PC-9 (cell line): ENCODE results near the gene CD36. TPM values are rescaled to one million over a fixed set of nuclear protein-coding genes. Genes with fewer than 3 reads are reported as not detected.

Experiments
- BruUV-seq: library from RNA; stranded (reverse); fragments of 400-500 nt; replicated peaks from 2 replicates; lab custom pipeline; 2021; lab: Mats Ljungman, UMichigan
- CTCF ChIA-PET: fragments of 300-600 bp; sonication (Branson Sonifier 250); formaldehyde crosslinking; loops from one replicate; lab custom pipeline; 2022; ENCODE audit warnings: antibody characterized with exemption; lab: Charles Lee
- POLR2A ChIA-PET: fragments of 300-600 bp; sonication (Branson Sonifier 250); formaldehyde crosslinking; loops from one replicate; lab custom pipeline; 2022; ENCODE audit warnings: antibody characterized with exemption; ENCODE audit not compliant: unreplicated experiment; lab: Charles Lee
- DNase-seq, 2 experiments: peaks; one replicate each; pipeline versions ENCODE4 v3.0.0 to v3.0.0-alpha.2; 2015 to 2022; ENCODE audit warnings: mixed read lengths in 1 of 2
- H2AFZ ChIP-seq: fragments of 200-600 bp; sonication (generic); 2 replicates; pipeline ENCODE4 v1.8.1; 2017; ENCODE audit warnings: antibody characterized with exemption
- H3F3A ChIP-seq: fragments of 200-600 bp; sonication (generic); 2 replicates; pipeline ENCODE4 v1.8.1; 2017; ENCODE audit warnings: antibody characterized with exemption, mild to moderate bottlenecking, low read depth; ENCODE audit not compliant: insufficient read depth
- H3K27ac ChIP-seq: fragments of 200-600 bp; sonication (generic); 2 replicates; pipeline ENCODE4 v1.6.1; 2016; ENCODE audit warnings: mixed run types
- H3K27me3 ChIP-seq: fragments of 200-600 bp; sonication (generic); 2 replicates; pipeline ENCODE4 v1.6.1; 2016; ENCODE audit warnings: low read depth, mixed run types; ENCODE audit not compliant: insufficient read depth
- H3K36me3 ChIP-seq: fragments of 200-600 bp; sonication (generic); 2 replicates; pipeline ENCODE4 v1.6.1; 2016; ENCODE audit warnings: low read depth, mixed run types
- H3K4me1 ChIP-seq: fragments of 200-600 bp; sonication (generic); replicated peaks from 2 replicates; pipeline ENCODE4 v1.6.1; 2016; ENCODE audit warnings: mixed run types; ENCODE audit not compliant: insufficient read depth
- H3K4me2 ChIP-seq: fragments of 200-600 bp; sonication (generic); 2 replicates; pipeline ENCODE4 v1.6.1; 2017; ENCODE audit warnings: mixed run types
- H3K4me3 ChIP-seq: fragments of 200-600 bp; sonication (generic); 2 replicates; pipeline ENCODE4 v1.6.1; 2016; ENCODE audit warnings: mixed run types
- H3K79me2 ChIP-seq: fragments of 200-600 bp; sonication (generic); 2 replicates; pipeline ENCODE4 v1.6.1; 2017; ENCODE audit warnings: low read depth, mixed run types
- H3K9me2 ChIP-seq: fragments of 200-600 bp; sonication (generic); 2 replicates; pipeline ENCODE4 v1.8.1; 2017; ENCODE audit warnings: mild to moderate bottlenecking; ENCODE audit not compliant: insufficient read depth
- H3K9me3 ChIP-seq: fragments of 200-600 bp; sonication (generic); 2 replicates; pipeline ENCODE4 v1.8.1; 2016; ENCODE audit warnings: low read depth; ENCODE audit not compliant: insufficient read depth
- H4K20me1 ChIP-seq: fragments of 200-600 bp; sonication (generic); 2 replicates; pipeline ENCODE4 v1.8.1; 2017; ENCODE audit not compliant: insufficient read depth
- CTCF ChIP-seq: fragments of 200-600 bp; sonication (generic); conservative IDR thresholded peaks from 2 replicates; pipeline ENCODE4 v1.6.1; 2017; ENCODE audit warnings: mixed run types, antibody characterized with exemption, mild to moderate bottlenecking, moderate library complexity
- EZH2 ChIP-seq: fragments of 200-600 bp; sonication (generic); IDR thresholded peaks from 2 replicates; pipeline ENCODE4 v1.8.0; 2017; ENCODE audit warnings: antibody characterized with exemption, low read depth
- intact Hi-C: fragments of 100-400 bp; cut with micrococcal nuclease; formaldehyde crosslinking; loops from one replicate; pipeline ENCODE4 v1.10.0; 2022; ENCODE audit not compliant: unreplicated experiment
- total RNA-seq: library from RNA; stranded (reverse); gene quantifications from 2 replicates; pipeline ENCODE4 v1.2.3, GENCODE V29; 2021

Gene CD36
- total RNA-seq, 1 experiment from 2014 or later, result 0.28 TPM

DNA sequence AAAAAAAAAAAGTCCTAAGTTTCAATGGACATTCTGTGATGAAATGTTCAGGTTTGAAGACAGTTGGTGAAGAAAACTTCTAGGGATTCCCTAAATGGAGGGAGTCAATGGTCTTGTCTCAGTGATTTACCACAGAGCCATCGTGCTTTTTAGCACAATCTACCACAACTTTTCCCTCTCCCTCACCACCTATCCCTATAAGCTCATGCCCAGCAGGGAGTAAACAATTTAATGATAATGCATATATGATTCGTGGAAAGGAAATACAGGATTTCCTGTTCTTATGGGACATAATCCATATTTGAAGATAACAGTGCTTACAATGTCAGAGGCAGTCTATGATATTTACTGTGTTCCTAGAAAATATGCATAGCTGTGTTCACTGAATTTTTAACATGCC, 38.4 kb upstream of the CD36 start:
- Histone ChIP-seq H3K4me3 (no peak overlapping the region), H3K9me3 (0 out of 2 replicates have a peak, but pooled peaks cover 5% of the 10 kb centered on the region), H3K27me3 (no peaks in the 10 kb centered on the region), H2AFZ (no peak overlapping the region; the same call in 1 of the 2 replicates), H3K36me3 (no peaks in the 10 kb centered on the region), H4K20me1 (no peaks in the 10 kb centered on the region), H3K79me2 (no peaks in the 10 kb centered on the region), H3K9me2 (peaks cover 5% of the 10 kb centered on the region; the same call in 1 of the 2 replicates), H3F3A (no peaks in the 10 kb centered on the region), H3K4me1 (no peaks in the 10 kb centered on the region), H3K27ac (no peak overlapping the region), H3K4me2 (no peak overlapping the region)
- ChIA-PET CTCF (no interaction called here), POLR2A (no interaction called here)
- no peak for TF ChIP-seq EZH2
- no peak for TF ChIP-seq CTCF
- no TSS peak for BruUV-seq
- no peak for DNase-seq
- intact Hi-C loops, result no loop called here

DNA sequence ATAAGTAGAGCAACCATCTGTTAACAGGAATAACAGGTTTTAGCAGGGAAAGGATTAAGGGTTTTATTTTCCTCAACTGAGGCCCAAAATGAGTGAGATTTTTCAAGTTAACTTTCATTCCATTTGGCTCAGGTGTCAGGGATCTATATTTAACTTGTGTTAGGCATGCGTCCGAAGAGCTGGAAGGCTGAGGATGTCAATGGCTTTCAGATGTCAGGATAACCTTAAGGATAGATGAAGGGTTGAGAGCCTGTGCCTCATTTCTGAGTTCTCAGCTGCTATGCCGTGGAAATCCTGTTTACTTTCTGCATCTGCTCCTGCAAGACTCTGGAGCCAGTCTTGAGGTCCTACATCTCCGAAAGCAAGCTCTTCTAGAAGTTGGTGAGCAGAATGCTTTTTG, 36.4 kb upstream of the CD36 start:
- no peak overlapping the region for H2AFZ ChIP-seq
- H3K9me2 ChIP-seq, result peaks cover 5% of the 10 kb centered on the region; the same call in 1 of the 2 replicates
- CTCF ChIA-PET, result no interaction called here
- DNase-seq, result no peak
- H3F3A ChIP-seq, result no peaks in the 10 kb centered on the region
- H3K79me2 ChIP-seq, result no peaks in the 10 kb centered on the region
- no peaks in the 10 kb centered on the region for H3K36me3 ChIP-seq
- H3K27ac ChIP-seq, result no peak overlapping the region
- POLR2A ChIA-PET, result interaction anchor here (0.6 kb wide), 1 partner anchor 10 kb away, joined by 3 read pairs; no protein-coding TSS in a partner anchor
- TF ChIP-seq CTCF, result no peak
- TF ChIP-seq EZH2, result no peak
- no peak overlapping the region for H3K4me3 ChIP-seq
- BruUV-seq, result no TSS peak
- H4K20me1 ChIP-seq, result no peaks in the 10 kb centered on the region
- no peaks in the 10 kb centered on the region for H3K27me3 ChIP-seq
- H3K9me3 ChIP-seq, result 0 out of 2 replicates have a peak, but pooled peaks cover 5% of the 10 kb centered on the region
- no peak overlapping the region for H3K4me2 ChIP-seq
- no peaks in the 10 kb centered on the region for H3K4me1 ChIP-seq
- intact Hi-C loops, result no loop called here

- no peak for TF ChIP-seq EZH2
- TF ChIP-seq CTCF, result no peak
- ChIA-PET POLR2A (no interaction called here), CTCF (no interaction called here)
Measured at GRCh38 chr7:80603940-80604339, 34.5 kb upstream of the CD36 start.

More at GRCh38 chr7:80603940-80604339, 34.5 kb upstream of the CD36 start:
- BruUV-seq, result no TSS peak
- Histone ChIP-seq H3K9me2 (peaks cover 5% of the 10 kb centered on the region; the same call in 1 of the 2 replicates), H3K4me1 (no peaks in the 10 kb centered on the region), H3K79me2 (no peaks in the 10 kb centered on the region), H3K4me2 (no peak overlapping the region), H2AFZ (no peak overlapping the region), H3K4me3 (no peak overlapping the region), H4K20me1 (no peaks in the 10 kb centered on the region), H3K27ac (no peak overlapping the region), H3K36me3 (no peaks in the 10 kb centered on the region), H3K9me3 (0 out of 2 replicates have a peak, but pooled peaks cover 5% of the 10 kb centered on the region), H3K27me3 (no peaks in the 10 kb centered on the region), H3F3A (no peaks in the 10 kb centered on the region)
- DNase-seq, result no peak
- intact Hi-C loops, result no loop called here
